HepG2 (cell line): Measurements from ENCODE around the gene USF1.

Experiments used
- POLR2A ChIP-seq, 2 experiments: IDR thresholded peaks; 2 replicates each; pipeline ENCODE4 v1.6.1; 2011; ENCODE audit warnings: low read depth in 2 of 2, low read length in 2 of 2, mild to moderate bottlenecking in 1 of 2, moderate library complexity in 1 of 2; ENCODE audit not compliant: insufficient read depth in 1 of 2
- TEAD2 ChIP-seq: sonication (generic); formaldehyde crosslinking; IDR thresholded peaks from 2 replicates; pipeline ENCODE4 v1.9.0; 2021; ENCODE audit warnings: missing genetic modification reagents
- TF ChIP-seq, protein P1 (sequence below): sonication (generic); formaldehyde crosslinking; IDR thresholded peaks from 2 replicates; pipeline ENCODE4 v1.5.0; 2020; ENCODE audit warnings: mild to moderate bottlenecking, missing genetic modification reagents, moderate library complexity

DNA sequence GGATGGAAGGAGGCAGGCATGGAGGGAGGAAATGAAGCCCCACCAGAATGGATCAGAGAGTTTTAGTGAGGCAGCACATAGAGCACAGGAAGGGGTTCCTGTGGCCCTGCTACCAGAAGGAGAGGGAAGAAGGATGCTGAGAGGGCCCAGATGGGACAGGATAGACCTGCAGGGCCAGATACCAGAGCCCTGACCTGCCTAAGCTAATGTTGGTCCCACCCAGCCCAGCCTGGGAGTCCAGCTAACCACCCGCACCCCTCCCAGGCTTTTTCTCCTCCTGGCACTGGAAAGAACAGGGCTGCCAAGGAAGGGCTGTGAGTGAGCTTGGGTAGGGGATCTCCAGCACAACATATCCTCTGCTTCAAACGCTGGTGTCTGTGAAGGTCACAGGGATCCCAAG, 36.7 kb upstream of the USF1 start:
- TF ChIP-seq, protein P1, sequence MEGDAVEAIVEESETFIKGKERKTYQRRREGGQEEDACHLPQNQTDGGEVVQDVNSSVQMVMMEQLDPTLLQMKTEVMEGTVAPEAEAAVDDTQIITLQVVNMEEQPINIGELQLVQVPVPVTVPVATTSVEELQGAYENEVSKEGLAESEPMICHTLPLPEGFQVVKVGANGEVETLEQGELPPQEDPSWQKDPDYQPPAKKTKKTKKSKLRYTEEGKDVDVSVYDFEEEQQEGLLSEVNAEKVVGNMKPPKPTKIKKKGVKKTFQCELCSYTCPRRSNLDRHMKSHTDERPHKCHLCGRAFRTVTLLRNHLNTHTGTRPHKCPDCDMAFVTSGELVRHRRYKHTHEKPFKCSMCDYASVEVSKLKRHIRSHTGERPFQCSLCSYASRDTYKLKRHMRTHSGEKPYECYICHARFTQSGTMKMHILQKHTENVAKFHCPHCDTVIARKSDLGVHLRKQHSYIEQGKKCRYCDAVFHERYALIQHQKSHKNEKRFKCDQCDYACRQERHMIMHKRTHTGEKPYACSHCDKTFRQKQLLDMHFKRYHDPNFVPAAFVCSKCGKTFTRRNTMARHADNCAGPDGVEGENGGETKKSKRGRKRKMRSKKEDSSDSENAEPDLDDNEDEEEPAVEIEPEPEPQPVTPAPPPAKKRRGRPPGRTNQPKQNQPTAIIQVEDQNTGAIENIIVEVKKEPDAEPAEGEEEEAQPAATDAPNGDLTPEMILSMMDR: no peak
- TF ChIP-seq TEAD2 (CRISPR knock-in tag) (no peak), POLR2A (IDR thresholded peaks at IDR 0.05; ENCODE audit: insufficient read depth in 1 of 2, low read depth in 2 of 2, low read length in 2 of 2) (no peak)
